Adrenal gland (tissue), 5 donors: Measurements from ENCODE around the gene MST1R.

Source experiments
- CTCF ChIP-seq, 6 experiments: fragments of 450-650 bp in 4 of 6; fragments of 200-600 bp in 2 of 6; sonication (generic) in 1 of 6; IDR thresholded peaks; 1 replicate in 5 of 6; 2 replicates in 1 of 6; pipeline versions ENCODE4 v1.5.1 to v1.8.0; 2016 to 2021; ENCODE audit warnings: antibody characterized with exemption in 6 of 6, mild to moderate bottlenecking in 2 of 6, moderate library complexity in 1 of 6
- POLR2A ChIP-seq, 2 donors: fragments of 450-650 bp; IDR thresholded peaks; one replicate each; pipeline ENCODE4 v1.6.1; 2017; ENCODE audit warnings: antibody characterized with exemption in 2 of 2, mild to moderate bottlenecking in 2 of 2, moderate library complexity in 1 of 2
- donor health status: DM: no; HTN: no; CAD: no.

- TF ChIP-seq CTCF (IDR thresholded peaks at IDR 0.05) (no peak), POLR2A (IDR thresholded peaks at IDR 0.05) (no peak)
Observed at GRCh38 chr3:49902511-49903345, 945 bp downstream of the MST1R start.
